ENCODE results near the gene SGCA.

DNA sequence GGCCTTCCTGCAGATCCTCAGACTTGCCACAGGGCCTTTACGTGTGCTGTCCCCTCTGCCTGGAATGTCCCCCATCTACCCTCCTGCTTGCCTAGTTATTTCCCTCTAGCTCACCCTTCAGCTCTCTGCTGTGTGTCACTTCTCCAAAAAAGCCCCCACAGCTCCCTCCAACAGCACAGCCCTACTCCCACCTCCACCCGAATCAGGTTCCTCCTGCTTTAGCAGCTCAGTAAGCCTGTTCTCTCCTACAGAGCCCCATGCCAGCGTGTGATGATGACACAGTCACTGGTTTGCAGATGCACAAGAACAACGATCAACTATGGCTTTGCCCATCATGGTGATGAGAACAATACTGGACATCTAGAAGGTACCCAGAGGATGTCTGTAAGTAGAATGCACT lies 28.8 kb upstream of the SGCA start:
- TF ChIP-seq POLR2AphosphoS5 (IDR thresholded peaks at IDR 0.05; ENCODE audit: control insufficient read depth, insufficient read depth, low read depth, low read length) = no peak
- no peak for TF ChIP-seq EGR1 (conservative IDR thresholded peaks at IDR 0.05)
- no peak for TF ChIP-seq TCF7 (IDR thresholded peaks at IDR 0.05; ENCODE audit: borderline replicate concordance)
- TF ChIP-seq ZNF699 (CRISPR knock-in tag; IDR thresholded peaks at IDR 0.05; ENCODE audit: insufficient replicate concordance) = no peak
- TF ChIP-seq RNF2 (IDR thresholded peaks at IDR 0.05) = no peak
- TF ChIP-seq, protein P1, sequence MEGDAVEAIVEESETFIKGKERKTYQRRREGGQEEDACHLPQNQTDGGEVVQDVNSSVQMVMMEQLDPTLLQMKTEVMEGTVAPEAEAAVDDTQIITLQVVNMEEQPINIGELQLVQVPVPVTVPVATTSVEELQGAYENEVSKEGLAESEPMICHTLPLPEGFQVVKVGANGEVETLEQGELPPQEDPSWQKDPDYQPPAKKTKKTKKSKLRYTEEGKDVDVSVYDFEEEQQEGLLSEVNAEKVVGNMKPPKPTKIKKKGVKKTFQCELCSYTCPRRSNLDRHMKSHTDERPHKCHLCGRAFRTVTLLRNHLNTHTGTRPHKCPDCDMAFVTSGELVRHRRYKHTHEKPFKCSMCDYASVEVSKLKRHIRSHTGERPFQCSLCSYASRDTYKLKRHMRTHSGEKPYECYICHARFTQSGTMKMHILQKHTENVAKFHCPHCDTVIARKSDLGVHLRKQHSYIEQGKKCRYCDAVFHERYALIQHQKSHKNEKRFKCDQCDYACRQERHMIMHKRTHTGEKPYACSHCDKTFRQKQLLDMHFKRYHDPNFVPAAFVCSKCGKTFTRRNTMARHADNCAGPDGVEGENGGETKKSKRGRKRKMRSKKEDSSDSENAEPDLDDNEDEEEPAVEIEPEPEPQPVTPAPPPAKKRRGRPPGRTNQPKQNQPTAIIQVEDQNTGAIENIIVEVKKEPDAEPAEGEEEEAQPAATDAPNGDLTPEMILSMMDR (IDR thresholded peaks at IDR 0.05 in 2 of 3, conservative IDR thresholded peaks at IDR 0.05 in 1 of 3; ENCODE audit: insufficient read depth in 2 of 3, low read depth in 1 of 3, low read length in 3 of 3) = no peak
- TF ChIP-seq ZNF655 (CRISPR knock-in tag; IDR thresholded peaks at IDR 0.05) = no peak
- TF ChIP-seq CREB1 (IDR thresholded peaks at IDR 0.05) = no peak
- no peak for TF ChIP-seq CREB1 (CRISPR knock-in tag; IDR thresholded peaks at IDR 0.05)
- TF ChIP-seq, protein P2, sequence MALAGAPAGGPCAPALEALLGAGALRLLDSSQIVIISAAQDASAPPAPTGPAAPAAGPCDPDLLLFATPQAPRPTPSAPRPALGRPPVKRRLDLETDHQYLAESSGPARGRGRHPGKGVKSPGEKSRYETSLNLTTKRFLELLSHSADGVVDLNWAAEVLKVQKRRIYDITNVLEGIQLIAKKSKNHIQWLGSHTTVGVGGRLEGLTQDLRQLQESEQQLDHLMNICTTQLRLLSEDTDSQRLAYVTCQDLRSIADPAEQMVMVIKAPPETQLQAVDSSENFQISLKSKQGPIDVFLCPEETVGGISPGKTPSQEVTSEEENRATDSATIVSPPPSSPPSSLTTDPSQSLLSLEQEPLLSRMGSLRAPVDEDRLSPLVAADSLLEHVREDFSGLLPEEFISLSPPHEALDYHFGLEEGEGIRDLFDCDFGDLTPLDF (CRISPR knock-in tag; IDR thresholded peaks at IDR 0.05) = no peak
- no peak for TF ChIP-seq EP300 (IDR thresholded peaks at IDR 0.05; ENCODE audit: low read length)
